Measurements from ENCODE around the gene BDKRB1.

- TF ChIP-seq RARB (CRISPR knock-in tag; IDR thresholded peaks at IDR 0.05): no peak
- TF ChIP-seq ARNTL (CRISPR knock-in tag; IDR thresholded peaks at IDR 0.05; ENCODE audit: borderline replicate concordance, low read depth): no peak
- TF ChIP-seq GLIS3 (CRISPR knock-in tag; IDR thresholded peaks at IDR 0.05): no peak
- no peak for TF ChIP-seq ZNF70 (CRISPR knock-in tag; IDR thresholded peaks at IDR 0.05)
- TF ChIP-seq ZNF565 (CRISPR knock-in tag; conservative IDR thresholded peaks at IDR 0.05; ENCODE audit: low read depth): no peak
- no peak for TF ChIP-seq CSRNP3 (CRISPR knock-in tag; IDR thresholded peaks at IDR 0.05)
- TF ChIP-seq TSHZ2 (CRISPR knock-in tag; IDR thresholded peaks at IDR 0.05): no peak
Observed at GRCh38 chr14:96221109-96221650, 34.8 kb upstream of the BDKRB1 start.
